ENCODE data around the gene CD79B. TPM values are rescaled to one million over a fixed set of nuclear protein-coding genes. Genes with fewer than 3 reads are reported as not detected.

CD79B gene
- total and polyA plus RNA-seq, 10 of the 15 experiments (the other 5 are each of a cell fraction or from before 2014, with no cell fraction given) = 17.5 to 148 (median 79.1) TPM

DNA sequence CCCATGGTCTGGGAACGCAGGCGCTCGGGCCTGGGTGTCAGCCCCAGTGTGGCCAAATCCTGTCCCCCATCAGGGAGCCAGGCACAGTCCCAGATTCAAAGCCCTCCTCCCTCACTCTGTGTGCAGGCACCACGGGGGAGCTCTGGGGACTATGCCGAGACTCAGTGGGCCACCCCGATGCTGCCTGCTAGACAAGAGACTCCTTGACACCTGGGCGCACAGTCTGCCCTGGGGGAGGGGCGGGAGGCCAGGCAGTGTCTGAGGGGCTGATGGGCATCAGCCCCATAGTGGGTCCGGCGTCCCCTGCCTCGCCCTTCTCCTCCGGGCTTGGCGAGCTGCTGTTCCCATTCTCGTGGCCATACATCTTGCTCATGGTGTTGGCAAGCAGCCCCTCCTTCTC lies 8.5 kb upstream of the CD79B start:
- Histone ChIP-seq H3K27me3 (replicated peaks in 1 of 2; ENCODE audit: control insufficient read depth in 2 of 2, insufficient read depth in 2 of 2, low read length in 1 of 2) (no peaks in the 10 kb centered on the region), H3K4me1 (ENCODE audit: control insufficient read depth, insufficient read depth, low read length) (peaks cover 2% of the 10 kb centered on the region; the same call in 1 of the 2 replicates), H3K9ac (ENCODE audit: control insufficient read depth, insufficient read depth, low read length) (no peak overlapping the region), H3K79me2 (ENCODE audit: control insufficient read depth, insufficient read depth, low read length) (no peaks in the 10 kb centered on the region), H3K27ac (ENCODE audit: control insufficient read depth, insufficient read depth) (no peak overlapping the region), H4K20me1 (ENCODE audit: control insufficient read depth, insufficient read depth) (no peaks in the 10 kb centered on the region), H3K4me2 (ENCODE audit: control insufficient read depth, insufficient read depth) (no peak overlapping the region), H2AFZ (ENCODE audit: control insufficient read depth, low read depth, low read length) (no peak overlapping the region), H3K9me3 (replicated peaks; ENCODE audit: control insufficient read depth, insufficient read depth, low read length) (no peaks in the 10 kb centered on the region; the same call in 2 of the 3 replicates), H3K36me3 (ENCODE audit: control insufficient read depth in 2 of 2, insufficient read depth in 2 of 2, low read length in 1 of 2) (no peaks in the 10 kb centered on the region), H3K4me3 (no peak overlapping the region)
- WGBS (ENCODE audit: insufficient coverage, insufficient replicate concordance, low lambda C conversion rate, missing lambda C conversion rate) = 75% methylated on average over 14 of the region's 14 CpGs
- in situ Hi-C loops (cut with MboI) (no loop called here), intact Hi-C loops (cut with micrococcal nuclease; ENCODE audit: unreplicated experiment) (no loop called here)
- FAIRE-seq (no peak), DNase-seq (ENCODE audit: low read depth, low spot score) (no peak), ATAC-seq (no peak)
- SMC1A ChIA-PET (ENCODE audit: uncharacterized antibody, unreplicated experiment) = interaction anchor here (1.1 to 1.3 kb wide), 2 partner anchors 13 to 20 kb away, joined by 3 to 4 read pairs; no protein-coding TSS in a partner anchor
- POLR2A ChIA-PET = interaction anchor here (0.6 kb wide), 1 partner anchor 13 kb away, joined by 5 read pairs; no protein-coding TSS in a partner anchor
- no peak for TF ChIP-seq REST (IDR thresholded peaks at IDR 0.05; ENCODE audit: low read depth, low read length)
- CTCF ChIA-PET = interaction anchor here (1.1 to 1.4 kb wide), 3 partner anchors 10 to 21 kb away, joined by 3 to 5 read pairs (median 3); partner anchors contain the start of gene GH1
- RAD21 ChIA-PET (ENCODE audit: unreplicated experiment) = no interaction called here
- BruUV-seq (replicated peaks) = no TSS peak

DNA sequence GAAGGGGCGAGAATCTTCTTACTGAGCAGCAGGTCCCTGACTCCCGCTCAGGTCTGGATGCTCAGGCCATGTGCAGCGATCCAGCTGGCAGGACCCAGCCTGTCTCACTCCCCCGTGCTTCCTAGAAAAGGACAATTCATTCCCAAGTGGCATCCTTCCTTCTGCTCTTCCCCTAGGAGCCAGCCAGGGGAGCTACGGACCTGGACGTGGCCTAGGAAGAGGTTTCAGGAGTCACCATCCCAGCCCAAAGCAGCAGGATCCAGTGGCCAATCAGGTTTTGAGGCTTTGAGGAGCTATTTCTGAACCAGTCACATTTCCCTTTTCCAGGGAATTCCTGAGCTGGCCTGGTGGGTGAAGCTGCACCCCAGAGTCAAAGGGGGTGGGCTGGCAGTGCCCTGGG lies 7.8 kb upstream of the CD79B start:
- H3K79me2 ChIP-seq (ENCODE audit: control insufficient read depth, insufficient read depth, low read length) = no peaks in the 10 kb centered on the region
- ChIA-PET RAD21 (ENCODE audit: unreplicated experiment) (no interaction called here), SMC1A (ENCODE audit: uncharacterized antibody, unreplicated experiment) (interaction anchor here (1.1 to 1.3 kb wide), 3 partner anchors 10 to 20 kb away, joined by 3 to 4 read pairs (median 4); no protein-coding TSS in a partner anchor), CTCF (interaction anchor here (0.8 to 1.4 kb wide), 4 partner anchors 9 to 21 kb away, joined by 3 to 5 read pairs (median 3); partner anchors contain the start of gene GH1), POLR2A (interaction anchor here (0.6 kb wide), 1 partner anchor 284 kb away, joined by 5 read pairs; no protein-coding TSS in a partner anchor)
- no peak overlapping the region for H2AFZ ChIP-seq (ENCODE audit: control insufficient read depth, low read depth, low read length)
- H3K4me3 ChIP-seq = no peak overlapping the region
- no peak overlapping the region for H3K9ac ChIP-seq (ENCODE audit: control insufficient read depth, insufficient read depth, low read length)
- WGBS (ENCODE audit: insufficient coverage, insufficient replicate concordance, low lambda C conversion rate, missing lambda C conversion rate) = 47% methylated on average over 5 of the region's 6 CpGs
- no peaks in the 10 kb centered on the region; the same call in 2 of the 3 replicates for H3K9me3 ChIP-seq (replicated peaks; ENCODE audit: control insufficient read depth, insufficient read depth, low read length)
- no peaks in the 10 kb centered on the region for H4K20me1 ChIP-seq (ENCODE audit: control insufficient read depth, insufficient read depth)
- no peak for ATAC-seq
- H3K4me1 ChIP-seq (ENCODE audit: control insufficient read depth, insufficient read depth, low read length) = no peaks in the 10 kb centered on the region
- no peak overlapping the region for H3K4me2 ChIP-seq (ENCODE audit: control insufficient read depth, insufficient read depth)
- FAIRE-seq = no peak
- H3K36me3 ChIP-seq (ENCODE audit: control insufficient read depth in 2 of 2, insufficient read depth in 2 of 2, low read length in 1 of 2) = no peaks in the 10 kb centered on the region
- DNase-seq (ENCODE audit: low read depth, low spot score) = no peak
- no TSS peak for BruUV-seq (replicated peaks)
- no peak overlapping the region for H3K27ac ChIP-seq (ENCODE audit: control insufficient read depth, insufficient read depth)
- H3K27me3 ChIP-seq (replicated peaks in 1 of 2; ENCODE audit: control insufficient read depth in 2 of 2, insufficient read depth in 2 of 2, low read length in 1 of 2) = no peaks in the 10 kb centered on the region
- intact Hi-C loops (cut with micrococcal nuclease; ENCODE audit: unreplicated experiment) (no loop called here), in situ Hi-C loops (cut with MboI) (no loop called here)
- TF ChIP-seq MXI1 (IDR thresholded peaks at IDR 0.05; ENCODE audit: low read depth, low read length) = no peak
- TF ChIP-seq EP300 (IDR thresholded peaks at IDR 0.05; ENCODE audit: borderline replicate concordance in 1 of 2, control insufficient read depth in 1 of 2, low read depth in 2 of 2, low read length in 2 of 2) = no peak
- no peak for TF ChIP-seq FOXK2 (IDR thresholded peaks at IDR 0.05)
- TF ChIP-seq EZH2 (IDR thresholded peaks at IDR 0.05; ENCODE audit: borderline replicate concordance, control insufficient read depth, low read depth, low read length) = no peak
- TF ChIP-seq FOS (IDR thresholded peaks at IDR 0.05; ENCODE audit: borderline replicate concordance, extremely low read depth, insufficient read length) = no peak
- no peak for TF ChIP-seq E4F1 (IDR thresholded peaks at IDR 0.05; ENCODE audit: borderline replicate concordance, partially characterized antibody)

Measured in GM12878 (cell line).